ENCODE data around the gene PRICKLE1.

The PRICKLE1 gene

GRCh38 chr12:42589465-42590329 lies at the start of gene PRICKLE1:
Gene PRICKLE1 (minus strand): TSS chr12:42589746. CDS start chr12:42472516, 117,230 bp downstream.
- DNase-seq (ENCODE audit: low spot score): peak; percentile 71

DNA sequence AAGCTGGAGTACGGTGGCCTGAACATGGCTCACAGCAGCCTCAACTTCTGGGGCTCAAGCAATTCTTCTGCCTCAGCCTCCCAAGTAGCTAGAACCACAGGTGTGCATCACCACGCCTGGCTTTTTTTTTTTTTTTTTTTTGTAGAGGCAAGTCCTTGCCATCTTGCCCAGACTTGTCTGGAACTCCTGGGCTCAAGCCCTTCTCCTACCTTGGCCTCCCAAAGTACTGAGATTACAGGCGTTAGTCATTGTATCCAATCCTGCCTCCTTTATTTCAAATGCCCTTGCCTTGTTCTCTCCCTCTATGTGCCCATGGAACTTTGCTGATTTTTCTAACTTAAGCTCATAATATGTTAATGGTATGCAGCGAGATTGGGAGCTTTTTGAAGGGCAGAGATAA lies 49.2 kb upstream of the PRICKLE1 start:
- no peak for DNase-seq (ENCODE audit: low spot score)

DNA sequence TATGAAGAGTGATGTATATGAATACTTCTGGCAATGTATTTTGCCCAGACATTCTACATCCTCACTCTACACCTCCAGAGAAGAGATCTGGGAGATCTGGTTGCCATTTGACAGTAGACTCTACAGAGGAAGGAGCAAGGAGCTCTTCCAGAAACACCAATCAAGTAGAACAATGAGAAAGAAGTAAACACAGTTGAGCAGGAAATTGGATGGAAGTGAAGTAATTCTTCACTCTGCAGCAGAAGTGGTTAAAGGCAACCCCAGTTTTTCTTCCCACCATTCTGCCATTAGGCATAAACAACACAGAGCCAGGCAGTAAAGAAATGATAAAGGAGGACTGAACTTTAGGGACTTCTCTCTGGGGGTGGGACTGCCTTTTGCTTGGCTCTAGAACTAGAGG lies 48.5 kb upstream of the PRICKLE1 start:
- no peak for DNase-seq (ENCODE audit: low spot score)

GRCh38 chr12:42636993-42637392 lies 47.4 kb upstream of the PRICKLE1 start:
- DNase-seq (ENCODE audit: low spot score): no peak

- no peak for DNase-seq (ENCODE audit: low spot score)
Observed at GRCh38 chr12:42633594-42633993, 44.0 kb upstream of the PRICKLE1 start.

DNA sequence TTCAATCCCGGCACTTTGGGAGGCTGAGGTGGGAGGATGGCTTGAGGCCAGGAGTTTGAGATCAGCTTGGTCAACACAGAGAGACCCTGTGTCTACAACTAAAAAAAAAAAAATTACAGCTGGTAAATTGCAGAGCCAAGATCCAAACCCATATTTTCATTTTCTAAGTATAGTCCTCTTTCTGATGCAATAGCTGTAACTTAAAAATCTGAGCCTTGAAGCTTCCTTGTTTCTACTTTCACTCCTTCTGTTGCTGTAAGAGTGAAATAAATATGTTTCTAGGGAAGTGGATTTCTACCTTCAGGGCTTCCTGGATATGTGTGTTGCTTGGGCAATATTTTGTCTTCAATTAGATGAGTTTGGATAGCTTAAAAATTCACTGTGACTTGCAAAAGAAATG lies 42.0 kb upstream of the PRICKLE1 start:
- DNase-seq (ENCODE audit: low spot score): no peak

DNA sequence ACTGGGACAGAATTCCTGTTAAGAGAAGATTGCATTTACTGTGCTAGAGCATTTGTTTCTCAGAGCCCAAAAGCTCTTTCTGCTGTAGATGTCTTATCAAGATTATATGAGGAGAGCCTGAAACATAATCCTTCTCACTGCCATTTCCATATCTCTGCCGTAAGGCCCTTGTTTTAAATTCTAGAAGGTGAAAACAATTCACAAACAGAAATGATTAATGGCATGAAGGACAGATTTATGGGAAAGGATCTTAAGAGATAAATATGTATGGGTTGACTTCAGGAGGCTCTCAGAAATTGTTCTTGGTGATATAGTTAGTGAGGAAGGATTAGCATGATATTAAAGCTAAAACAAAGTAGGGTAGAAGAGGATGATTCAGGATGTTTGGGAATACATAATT lies 40.8 kb upstream of the PRICKLE1 start:
- no peak for DNase-seq (ENCODE audit: low spot score)

- DNase-seq (ENCODE audit: low spot score): no peak
Observed at GRCh38 chr12:42627151-42627550, 37.6 kb upstream of the PRICKLE1 start.

GRCh38 chr12:42625611-42626010 lies 36.1 kb upstream of the PRICKLE1 start:
- no peak for DNase-seq (ENCODE audit: low spot score)

- no peak for DNase-seq (ENCODE audit: low spot score)
Observed at GRCh38 chr12:42617622-42618021, 28.1 kb upstream of the PRICKLE1 start.

DNA sequence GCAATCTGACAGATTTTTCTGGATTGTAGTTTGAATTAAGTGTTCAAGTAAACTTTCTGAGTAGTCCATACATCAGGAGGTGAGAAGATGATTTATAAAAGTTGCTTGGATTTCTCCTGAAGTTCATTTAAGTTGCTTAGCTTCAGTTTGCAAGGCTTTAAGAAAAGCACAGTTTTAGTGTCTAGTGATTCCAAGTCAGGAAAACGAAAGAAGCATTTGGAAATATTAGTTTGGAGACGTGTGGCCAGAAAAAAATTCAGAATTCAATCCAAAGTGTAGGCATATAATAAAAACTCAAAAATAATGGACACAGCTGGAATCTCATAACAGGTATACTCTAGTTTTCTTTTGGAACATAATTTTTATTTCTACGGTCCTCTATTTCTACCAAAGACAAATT lies 25.5 kb upstream of the PRICKLE1 start:
- no peak for DNase-seq (ENCODE audit: low spot score)

- no peak for DNase-seq (ENCODE audit: low spot score)
Observed at GRCh38 chr12:42612231-42612613, 22.7 kb upstream of the PRICKLE1 start.

GRCh38 chr12:42611571-42612230 lies 22.2 kb upstream of the PRICKLE1 start:
- DNase-seq (ENCODE audit: low spot score): no peak

DNA sequence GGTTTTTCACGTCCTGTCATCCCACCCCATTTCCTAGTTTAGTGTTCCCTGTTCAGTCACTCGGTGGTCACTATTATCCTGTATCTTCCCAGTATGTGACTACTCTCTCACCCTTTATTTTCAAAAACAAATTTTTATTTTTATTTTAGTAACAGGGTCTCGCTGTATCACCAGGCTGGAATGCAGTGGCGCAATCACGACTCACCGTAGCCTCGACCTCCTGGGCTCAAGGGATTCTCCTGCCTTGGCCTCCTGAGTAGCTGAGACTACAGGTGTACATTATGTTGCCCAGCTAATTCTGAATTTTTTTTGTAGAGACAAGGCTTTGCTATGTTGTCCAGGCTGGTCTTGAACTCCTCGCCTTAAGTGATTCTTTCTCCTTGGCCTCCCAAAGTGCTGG lies 20.1 kb upstream of the PRICKLE1 start:
- no peak for DNase-seq (ENCODE audit: low spot score)

DNA sequence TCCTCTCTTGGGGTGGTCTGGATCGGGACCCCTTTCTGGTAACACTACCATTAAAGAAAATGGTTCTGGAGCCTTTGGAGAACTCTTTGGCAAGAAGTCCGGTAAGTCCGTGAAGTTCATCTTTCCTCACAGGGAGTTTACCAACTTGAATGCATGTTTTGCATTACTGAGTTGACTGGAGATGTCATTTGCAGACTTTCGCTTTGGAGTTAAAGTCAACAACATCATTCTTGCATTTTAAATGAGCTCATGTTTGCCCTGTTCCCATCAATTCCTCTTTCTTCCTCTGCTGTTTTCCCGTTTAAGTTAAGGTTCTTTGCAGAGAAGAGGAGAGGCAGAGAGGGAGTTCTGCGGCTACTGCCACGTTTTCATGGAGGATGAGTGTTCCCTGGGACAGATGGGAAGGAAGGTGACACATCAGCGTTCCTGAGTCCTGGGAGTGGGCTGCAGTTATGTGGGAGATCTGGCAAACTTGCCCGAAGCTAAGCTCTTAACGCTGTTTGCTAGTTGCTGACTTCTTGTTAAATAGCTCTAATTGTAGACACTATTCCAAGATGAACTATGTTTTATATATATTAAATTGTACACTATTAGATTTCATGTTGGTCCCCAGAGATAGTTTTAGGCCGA lies 18.8 kb upstream of the PRICKLE1 start:
- no peak for DNase-seq (ENCODE audit: low spot score)

- no peak for DNase-seq (ENCODE audit: low spot score)
Observed at GRCh38 chr12:42607584-42608058, 18.1 kb upstream of the PRICKLE1 start.

- DNase-seq (ENCODE audit: low spot score): no peak
Observed at GRCh38 chr12:42606471-42606870, 16.9 kb upstream of the PRICKLE1 start.

DNA sequence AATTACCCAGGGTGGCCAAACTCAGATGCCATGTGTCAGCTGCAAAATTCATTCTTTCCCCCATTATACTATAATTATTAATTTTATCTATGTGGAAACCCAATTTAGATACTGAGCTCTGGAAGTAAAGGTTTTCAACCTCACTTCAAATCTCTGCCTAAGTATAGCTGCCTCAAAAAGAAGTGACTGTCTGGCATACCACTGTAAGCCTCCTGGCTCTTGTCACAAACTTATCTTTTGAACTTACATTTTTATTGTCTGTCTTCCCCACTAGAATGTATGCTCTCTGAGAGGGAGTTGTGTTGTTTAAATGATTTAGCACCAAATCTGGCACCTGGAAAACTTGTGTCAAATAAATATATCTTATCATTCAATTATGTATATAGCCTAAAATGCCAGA lies 16.1 kb upstream of the PRICKLE1 start:
- no peak for DNase-seq (ENCODE audit: low spot score)

DNA sequence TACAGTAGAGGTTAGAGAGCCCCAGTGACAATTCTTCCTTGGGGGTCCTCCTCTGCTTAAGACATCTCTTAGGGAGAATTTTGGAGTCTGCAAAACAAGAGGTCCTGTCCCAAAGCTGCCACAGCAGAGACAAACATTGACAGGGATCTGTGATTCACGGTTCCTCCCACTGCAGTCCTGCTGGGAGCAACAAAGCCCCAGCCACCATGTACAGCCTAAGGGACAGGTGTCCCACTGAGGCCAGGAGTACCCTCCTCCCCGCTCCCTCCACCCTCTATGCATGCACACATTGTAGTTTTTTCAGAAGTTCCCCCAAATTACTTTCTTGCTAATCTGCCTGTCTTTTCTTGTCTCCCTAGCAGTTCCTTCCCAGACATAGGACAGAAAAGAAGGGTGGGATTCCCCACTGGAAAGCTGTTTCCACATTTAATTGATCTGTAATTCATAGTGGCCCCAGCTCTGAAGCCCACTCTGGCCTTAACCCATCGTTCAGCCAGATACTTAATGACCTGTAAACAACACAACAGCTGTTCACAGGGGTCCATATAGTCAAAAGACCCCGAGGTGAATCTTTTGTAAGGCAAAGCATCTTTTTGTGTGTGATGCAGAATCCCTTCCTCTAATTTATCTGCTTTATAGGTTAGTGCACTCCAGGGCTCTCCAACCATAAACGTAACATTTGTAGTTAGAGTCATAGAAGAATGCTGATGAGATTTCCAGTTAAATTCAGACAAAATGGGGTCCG lies 13.9 kb upstream of the PRICKLE1 start:
- no peak for DNase-seq (ENCODE audit: low spot score)

DNA sequence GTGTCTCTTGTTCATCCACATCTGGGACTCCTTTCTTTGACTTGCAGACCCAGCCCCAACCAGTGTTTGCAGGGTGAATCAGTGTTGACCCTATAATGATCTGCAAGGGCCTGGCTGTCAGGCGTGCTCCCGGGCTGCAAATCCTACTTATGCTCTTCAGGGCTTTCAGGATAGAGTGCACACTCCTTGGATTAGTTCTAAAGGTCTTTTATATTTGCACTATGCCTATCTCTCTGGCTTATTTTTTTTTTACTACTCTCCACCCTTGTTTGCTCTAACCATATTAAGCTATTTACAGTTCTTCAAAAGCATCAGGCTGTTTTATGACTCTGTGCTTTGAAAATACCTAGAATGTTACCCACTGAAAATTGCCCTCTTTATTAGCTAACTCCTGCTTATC lies 4.3 kb upstream of the PRICKLE1 start:
- no peak for DNase-seq (ENCODE audit: low spot score)

DNA sequence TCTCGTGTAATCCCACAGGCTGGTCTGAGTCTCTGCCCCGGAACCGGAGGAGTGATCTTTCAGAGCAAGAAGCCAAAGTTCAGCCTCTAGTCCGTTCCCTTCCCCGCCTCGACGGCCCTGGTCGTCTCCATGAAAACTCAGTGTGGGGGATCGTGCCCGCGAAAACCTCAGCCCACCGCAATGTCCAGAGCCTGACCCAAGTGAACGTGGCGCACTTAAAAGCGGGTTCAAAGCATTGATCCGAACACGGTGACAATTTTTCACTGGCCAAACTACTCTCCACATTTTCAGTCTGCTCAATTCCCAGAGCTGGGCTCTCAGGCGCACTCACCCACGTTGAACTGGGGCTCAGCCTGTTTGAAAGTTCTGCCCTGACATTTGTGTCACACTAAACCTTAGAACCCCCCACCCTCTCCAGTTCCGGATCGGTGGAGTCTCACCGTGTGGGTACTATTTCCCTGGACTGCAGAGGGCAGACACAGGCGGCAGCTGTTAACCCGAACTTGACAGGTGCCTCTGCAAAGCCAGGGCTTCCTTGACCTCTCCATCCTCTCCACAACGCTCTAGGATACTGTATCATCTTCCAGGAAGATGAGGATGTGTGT lies 886 bp upstream of the PRICKLE1 start:
- DNase-seq (ENCODE audit: low spot score): no peak
